Type B pancreatic cell (in vitro differentiated cells): ENCODE data around the gene CNBP. TPM values are rescaled to one million over a fixed set of nuclear protein-coding genes. Genes with fewer than 3 reads are reported as not detected.

Experiments
- DNase-seq: peaks from one replicate; pipeline ENCODE4 v3.0.0; 2021; ENCODE audit warnings: mixed read lengths; ENCODE audit not compliant: unreplicated experiment; ENCODE audit errors: extremely low spot score
- H3K27ac Mint-ChIP-seq: 2 replicates; pipeline ENCODE4 v1.8.0; 2021; ENCODE audit warnings: mild to moderate bottlenecking, mixed read lengths
- H3K27me3 Mint-ChIP-seq: 2 replicates; pipeline ENCODE4 v1.8.0; 2021; ENCODE audit warnings: mixed read lengths
- H3K36me3 Mint-ChIP-seq: 2 replicates; pipeline ENCODE4 v1.8.0; 2021; ENCODE audit warnings: mixed read lengths
- H3K4me1 Mint-ChIP-seq: one replicate; pipeline ENCODE4 v1.8.0; 2021; ENCODE audit warnings: mixed read lengths; ENCODE audit not compliant: unreplicated experiment
- H3K4me3 Mint-ChIP-seq: 2 replicates; pipeline ENCODE4 v1.8.0; 2021; ENCODE audit warnings: mild to moderate bottlenecking, mixed read lengths
- H3K9me3 Mint-ChIP-seq: 2 replicates; pipeline ENCODE4 v1.8.0; 2021; ENCODE audit warnings: mixed read lengths
- total RNA-seq: library from RNA; stranded (reverse); gene quantifications from 2 replicates; pipeline ENCODE4 v1.2.1, GENCODE V29; 2021; ENCODE audit warnings: low replicate concordance
- TF ChIP-seq, protein P1 (sequence below): fragments of 200-600 bp; sonication (generic); conservative IDR thresholded peaks from 2 replicates; pipeline ENCODE4 v1.5.0; 2021; ENCODE audit warnings: antibody characterized with exemption, mild to moderate bottlenecking

Gene CNBP
- total RNA-seq, 1 donor from 2014 or later: 260 TPM

DNA sequence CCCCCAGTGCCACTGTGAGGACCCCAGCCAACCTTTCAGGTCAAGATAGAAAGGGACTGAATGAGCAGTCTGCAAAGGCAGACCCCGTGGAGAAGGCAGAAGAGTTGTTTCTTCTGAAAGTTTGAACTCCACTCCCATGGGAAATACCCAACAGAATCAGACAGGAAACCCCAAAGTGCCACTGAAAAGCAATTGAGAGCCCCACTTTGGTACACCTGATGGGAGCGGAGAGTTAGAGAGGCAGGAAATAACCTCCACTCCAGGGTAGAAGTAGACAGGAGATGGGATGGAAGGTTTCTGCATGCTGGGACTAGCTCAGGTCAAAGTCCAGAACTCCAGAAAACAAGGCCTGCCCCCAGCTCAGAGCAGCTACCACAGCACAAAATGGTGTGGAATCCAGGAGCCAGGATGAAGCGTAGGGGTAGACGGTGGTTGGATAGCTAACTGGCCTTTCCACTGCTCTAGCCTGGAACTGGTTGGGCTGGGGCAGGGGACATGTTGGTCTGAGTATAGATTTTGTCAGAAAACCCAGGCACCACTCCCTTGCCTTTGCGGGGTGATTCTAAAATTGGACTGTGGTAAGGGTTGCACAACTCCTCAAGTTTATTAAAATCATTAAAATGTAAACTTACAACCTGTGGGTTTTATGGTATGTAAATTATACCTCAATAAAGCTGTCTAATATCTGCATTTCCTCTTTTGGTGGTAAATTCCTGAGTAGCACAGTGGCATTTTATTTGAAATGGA, 60.2 kb downstream of the CNBP start:
- TF ChIP-seq, protein P1, sequence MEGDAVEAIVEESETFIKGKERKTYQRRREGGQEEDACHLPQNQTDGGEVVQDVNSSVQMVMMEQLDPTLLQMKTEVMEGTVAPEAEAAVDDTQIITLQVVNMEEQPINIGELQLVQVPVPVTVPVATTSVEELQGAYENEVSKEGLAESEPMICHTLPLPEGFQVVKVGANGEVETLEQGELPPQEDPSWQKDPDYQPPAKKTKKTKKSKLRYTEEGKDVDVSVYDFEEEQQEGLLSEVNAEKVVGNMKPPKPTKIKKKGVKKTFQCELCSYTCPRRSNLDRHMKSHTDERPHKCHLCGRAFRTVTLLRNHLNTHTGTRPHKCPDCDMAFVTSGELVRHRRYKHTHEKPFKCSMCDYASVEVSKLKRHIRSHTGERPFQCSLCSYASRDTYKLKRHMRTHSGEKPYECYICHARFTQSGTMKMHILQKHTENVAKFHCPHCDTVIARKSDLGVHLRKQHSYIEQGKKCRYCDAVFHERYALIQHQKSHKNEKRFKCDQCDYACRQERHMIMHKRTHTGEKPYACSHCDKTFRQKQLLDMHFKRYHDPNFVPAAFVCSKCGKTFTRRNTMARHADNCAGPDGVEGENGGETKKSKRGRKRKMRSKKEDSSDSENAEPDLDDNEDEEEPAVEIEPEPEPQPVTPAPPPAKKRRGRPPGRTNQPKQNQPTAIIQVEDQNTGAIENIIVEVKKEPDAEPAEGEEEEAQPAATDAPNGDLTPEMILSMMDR: no peak
- no peak for DNase-seq

DNA sequence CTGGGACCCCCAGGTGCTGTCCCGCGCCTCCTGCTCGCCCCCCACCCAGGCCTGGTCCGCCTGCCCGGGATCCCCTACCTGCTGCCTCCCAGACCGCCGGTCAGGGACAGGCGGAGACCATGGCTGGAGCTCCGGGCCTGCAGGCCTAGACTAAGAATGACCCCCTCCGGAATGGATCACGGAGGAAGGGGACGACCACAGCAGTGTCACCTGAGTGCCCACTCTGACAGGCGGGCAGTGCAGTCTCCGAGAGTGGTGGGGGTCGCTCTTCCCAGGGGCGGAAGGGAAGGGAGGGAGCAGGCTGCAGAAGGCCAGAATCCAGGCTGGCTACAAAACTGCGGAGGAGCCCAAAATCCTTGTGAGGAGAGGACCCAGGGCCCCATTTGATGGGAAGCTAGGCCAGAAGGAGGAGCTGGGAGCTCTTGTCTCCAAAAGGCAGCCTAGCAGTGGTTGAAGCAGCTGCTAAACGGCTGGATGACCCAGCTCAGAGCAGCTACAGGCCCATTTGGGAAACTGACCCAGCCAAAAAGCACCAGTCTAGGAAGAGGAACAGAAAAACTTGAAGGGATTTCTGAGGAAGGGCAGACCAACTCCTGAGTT, 61.2 kb downstream of the CNBP start:
- Mint-ChIP-seq H3K4me1 (peaks cover 31% of the 10 kb centered on the region), H3K27ac (peak overlapping the region; percentile 73), H3K36me3 (peaks cover 4% of the 10 kb centered on the region), H3K4me3 (peak overlapping the region; percentile 88), H3K27me3 (no peaks in the 10 kb centered on the region), H3K9me3 (no peaks in the 10 kb centered on the region)
- DNase-seq: no peak
- TF ChIP-seq, protein P1: no peak

More for the DNA sequence above, 60.2 kb downstream of the CNBP start:
- H3K27me3 Mint-ChIP-seq: no peaks in the 10 kb centered on the region
- H3K4me1 Mint-ChIP-seq: peaks cover 21% of the 10 kb centered on the region
- H3K4me3 Mint-ChIP-seq: peak overlapping the region; percentile 35
- peak overlapping the region; percentile 73 for H3K27ac Mint-ChIP-seq
- H3K36me3 Mint-ChIP-seq: no peaks in the 10 kb centered on the region
- H3K9me3 Mint-ChIP-seq: no peaks in the 10 kb centered on the region

DNA sequence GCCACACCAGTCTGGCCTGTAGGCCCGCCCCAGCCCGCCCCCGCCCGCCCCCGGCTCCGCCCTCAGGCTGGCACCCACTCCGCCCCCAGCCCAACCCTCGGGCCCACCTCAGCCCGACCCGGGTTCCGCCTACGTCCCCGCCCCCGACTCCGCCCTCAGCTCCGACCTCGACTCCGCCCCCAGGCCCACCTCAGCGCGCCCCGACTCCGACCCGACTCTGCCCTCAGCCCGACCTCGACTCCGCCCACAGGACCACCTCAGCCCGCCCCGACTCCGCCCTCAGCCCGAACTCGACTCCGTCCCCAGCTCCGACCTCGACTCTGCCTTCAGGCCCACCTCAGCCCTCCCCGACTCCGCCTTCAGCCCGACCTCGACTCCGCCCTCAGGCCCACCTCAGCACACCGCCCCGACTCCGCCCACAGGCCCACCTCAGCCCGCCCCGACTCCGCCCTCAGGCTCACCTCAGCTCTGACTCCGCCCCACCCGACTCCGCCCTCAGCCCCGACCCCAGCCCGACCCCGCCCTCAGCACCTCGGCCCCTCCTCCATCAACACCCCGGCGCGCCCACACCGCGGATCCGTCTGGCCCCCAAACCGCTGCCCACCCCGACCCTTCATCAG, 61.8 kb downstream of the CNBP start, which contains the start of gene RAB43:
Gene RAB43, minus strand, starts transcription at position 13 of the 620 bp plus-strand sequence. CDS start 315 bp downstream, outside the sequence.
- TF ChIP-seq, protein P1: no peak
- peaks cover 34% of the 10 kb centered on the region for H3K4me1 Mint-ChIP-seq
- H3K27ac Mint-ChIP-seq: peak within 1 kb of the TSS; percentile 96
- H3K27me3 Mint-ChIP-seq: no peaks in the 10 kb centered on the region
- H3K36me3 Mint-ChIP-seq: peaks cover 4% of the 10 kb centered on the region
- H3K4me3 Mint-ChIP-seq: peak within 1 kb of the TSS; percentile 89
- DNase-seq: peak; percentile 96
- no peaks in the 10 kb centered on the region for H3K9me3 Mint-ChIP-seq

DNA sequence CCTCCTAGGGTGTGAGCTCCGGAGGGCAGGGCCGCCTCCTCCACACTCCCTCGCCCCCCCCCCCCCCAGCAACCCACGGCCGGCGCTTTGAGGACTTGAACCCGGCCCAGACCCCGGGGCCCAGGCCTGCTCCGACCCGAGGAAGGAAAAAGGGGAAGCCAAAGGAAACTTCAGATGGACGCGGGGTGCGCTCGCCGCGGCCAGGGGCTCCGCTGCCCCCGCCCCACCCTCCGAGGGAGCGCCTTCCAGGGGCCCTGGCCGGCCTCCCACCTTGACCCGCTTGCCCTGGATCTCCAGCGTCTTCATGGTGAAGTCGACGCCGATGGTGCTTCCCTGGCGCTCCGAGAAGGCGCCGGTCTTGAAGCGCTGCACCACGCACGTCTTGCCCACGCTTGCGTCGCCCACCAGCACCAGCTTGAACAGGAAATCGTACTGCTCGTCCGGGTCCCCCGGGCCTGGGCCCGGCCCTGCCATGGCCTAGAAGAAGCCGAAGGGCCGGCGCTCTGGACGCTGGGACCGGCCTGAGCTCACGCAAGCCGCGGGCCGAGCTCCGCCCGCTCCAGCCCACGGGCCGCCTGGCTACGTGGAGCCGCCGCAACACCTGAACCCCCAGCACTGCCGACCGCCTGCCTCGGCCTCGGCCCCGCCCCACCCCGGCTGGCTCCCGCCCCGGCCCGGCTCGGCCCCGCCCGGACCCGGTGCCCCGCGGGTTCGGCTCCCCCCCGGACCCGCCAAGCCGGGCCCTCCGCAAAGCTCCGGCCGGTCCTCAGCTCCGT, 62.5 kb downstream of the CNBP start:
- DNase-seq: no peak
- H3K27me3 Mint-ChIP-seq: no peaks in the 10 kb centered on the region
- TF ChIP-seq, protein P1: no peak
- peaks cover 9% of the 10 kb centered on the region for H3K36me3 Mint-ChIP-seq
- no peaks in the 10 kb centered on the region for H3K9me3 Mint-ChIP-seq
- peaks cover 41% of the 10 kb centered on the region for H3K4me1 Mint-ChIP-seq
- H3K4me3 Mint-ChIP-seq: peak overlapping the region; percentile 89
- peak overlapping the region; percentile 96 for H3K27ac Mint-ChIP-seq

DNA sequence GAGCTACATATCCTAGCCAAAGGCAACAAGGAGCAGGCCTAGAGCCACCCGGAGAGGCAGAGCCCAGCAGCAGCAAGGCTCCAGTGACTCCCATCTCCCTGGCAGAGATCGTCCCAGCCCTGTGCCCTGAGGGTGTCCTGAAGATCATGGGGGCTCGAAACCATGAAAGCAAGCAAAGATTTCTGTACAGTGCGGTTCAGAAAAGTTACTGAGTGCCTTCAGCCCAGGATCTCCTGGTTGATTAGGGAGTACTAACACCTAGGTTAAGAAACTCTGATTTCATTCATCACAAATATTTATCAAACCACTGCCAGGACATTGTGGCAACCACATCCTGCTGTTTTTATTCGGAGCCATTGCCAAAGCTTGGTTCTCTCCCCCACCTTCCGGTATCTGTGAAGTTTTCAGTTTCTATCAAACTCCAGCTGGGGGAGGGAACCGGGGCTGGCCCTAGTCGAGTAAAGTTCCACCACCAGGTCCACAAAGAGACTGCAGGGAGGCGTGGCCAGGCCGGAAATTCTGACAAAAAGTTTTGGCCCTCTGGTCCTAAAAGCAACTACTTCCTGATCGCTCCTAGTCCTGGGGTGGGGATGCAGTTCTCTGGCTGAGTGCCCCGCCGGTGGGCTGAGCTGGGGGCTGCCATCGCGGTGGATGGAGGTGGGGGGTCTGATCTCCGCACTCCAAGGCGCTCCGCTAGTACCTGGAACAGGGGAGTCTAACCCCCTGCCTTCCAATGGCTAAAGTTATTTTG, 63.3 kb downstream of the CNBP start:
- Mint-ChIP-seq H3K4me1 (peaks cover 45% of the 10 kb centered on the region), H3K9me3 (no peaks in the 10 kb centered on the region), H3K36me3 (peaks cover 12% of the 10 kb centered on the region), H3K4me3 (peak overlapping the region; percentile 87), H3K27ac (peak overlapping the region; percentile 96), H3K27me3 (no peaks in the 10 kb centered on the region)
- TF ChIP-seq, protein P1: peak; percentile 52
- peak; percentile 76 for DNase-seq
